CD4-positive, alpha-beta T cell treated with Interleukin-2 at 100 ng/mL for 4 hours (primary cell): Measurements from ENCODE around the gene STON1.
"Not testable (repeated sequence)": the region's sequence is repeated elsewhere in the genome, so short reads cannot be mapped to it uniquely, and the experiment has no call there.

Experiments used
- DNase-seq: peaks from one replicate; pipeline ENCODE4 v3.0.0-alpha.2; 2020; ENCODE audit warnings: low spot score

Gene STON1

GRCh38 chr2:48620604-48621003, 90.7 kb downstream of the STON1 start:
- DNase-seq: no peak

- not testable (repeated sequence) for DNase-seq
Observed at GRCh38 chr2:48622691-48623090, 92.7 kb downstream of the STON1 start.

- no peak for DNase-seq
Observed at GRCh38 chr2:48624696-48625095, 94.7 kb downstream of the STON1 start.

- no peak for DNase-seq
Observed at GRCh38 chr2:48626047-48626446, 96.1 kb downstream of the STON1 start.

GRCh38 chr2:48633143-48633542, 103.2 kb downstream of the STON1 start:
- no peak for DNase-seq

- no peak for DNase-seq
Observed at GRCh38 chr2:48635786-48636185, 105.8 kb downstream of the STON1 start.

- no peak for DNase-seq
Observed at GRCh38 chr2:48638261-48638660, 108.3 kb downstream of the STON1 start.
